ENCODE measurements around the gene CRABP2.
A peak's percentile ranks its signal among the peaks of the same experiment; 100 is the strongest.

CRABP2 gene

DNA sequence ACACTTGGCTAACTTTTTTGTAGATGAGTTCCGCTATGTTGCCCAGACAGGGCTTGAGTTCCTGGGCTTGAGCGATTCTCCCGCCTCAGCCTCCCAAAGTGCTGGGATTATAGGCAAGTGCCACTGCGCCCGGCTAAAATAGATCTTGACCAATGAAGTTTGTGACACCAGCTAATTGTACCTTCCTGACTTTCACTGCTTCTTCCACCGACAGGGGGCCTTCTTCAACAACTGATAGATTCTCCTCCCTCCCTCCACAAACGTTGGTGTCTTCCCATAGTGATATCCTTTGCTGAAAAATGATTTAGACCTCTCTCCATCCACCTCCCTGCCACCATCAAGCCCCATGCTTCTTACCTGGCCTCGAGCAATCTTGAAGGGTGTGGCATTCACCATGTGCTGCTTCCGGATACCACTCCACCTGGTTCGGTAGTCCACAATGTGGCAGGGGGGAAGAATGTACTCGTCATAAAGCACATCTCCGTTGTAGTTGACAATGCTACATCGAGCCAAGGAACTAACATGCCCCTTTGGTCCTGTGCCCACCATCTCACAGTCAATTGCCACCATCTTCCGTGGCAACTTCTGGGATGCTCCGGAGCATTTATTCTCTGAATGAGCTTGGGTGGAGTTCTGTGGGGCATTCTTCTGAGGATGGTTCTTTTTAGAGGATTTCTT is 21.3 kb upstream of the CRABP2 start:
- peak overlapping the region; percentile 56; the same call in 1 of the 2 replicates for H3K27ac ChIP-seq (ENCODE audit: low read length)
- H2AFZ ChIP-seq (ENCODE audit: low read length) = no peak overlapping the region
- DNase-seq = peak; percentile 84
- peaks cover 16% of the 10 kb centered on the region for H3K4me1 ChIP-seq (ENCODE audit: low read length)
- H3F3A ChIP-seq (ENCODE audit: insufficient read depth, low read length) = peaks cover 32% of the 10 kb centered on the region
- H3K4me3 ChIP-seq (ENCODE audit: low read length) = peak overlapping the region; percentile 95
- no peak for TF ChIP-seq EZH2phosphoT487 (IDR thresholded peaks at IDR 0.05; ENCODE audit: low read length)
- TF ChIP-seq EZH2 (optimal IDR thresholded peaks at IDR 0.05; ENCODE audit: low read depth, low read length) = no peak
- TF ChIP-seq, protein P1, sequence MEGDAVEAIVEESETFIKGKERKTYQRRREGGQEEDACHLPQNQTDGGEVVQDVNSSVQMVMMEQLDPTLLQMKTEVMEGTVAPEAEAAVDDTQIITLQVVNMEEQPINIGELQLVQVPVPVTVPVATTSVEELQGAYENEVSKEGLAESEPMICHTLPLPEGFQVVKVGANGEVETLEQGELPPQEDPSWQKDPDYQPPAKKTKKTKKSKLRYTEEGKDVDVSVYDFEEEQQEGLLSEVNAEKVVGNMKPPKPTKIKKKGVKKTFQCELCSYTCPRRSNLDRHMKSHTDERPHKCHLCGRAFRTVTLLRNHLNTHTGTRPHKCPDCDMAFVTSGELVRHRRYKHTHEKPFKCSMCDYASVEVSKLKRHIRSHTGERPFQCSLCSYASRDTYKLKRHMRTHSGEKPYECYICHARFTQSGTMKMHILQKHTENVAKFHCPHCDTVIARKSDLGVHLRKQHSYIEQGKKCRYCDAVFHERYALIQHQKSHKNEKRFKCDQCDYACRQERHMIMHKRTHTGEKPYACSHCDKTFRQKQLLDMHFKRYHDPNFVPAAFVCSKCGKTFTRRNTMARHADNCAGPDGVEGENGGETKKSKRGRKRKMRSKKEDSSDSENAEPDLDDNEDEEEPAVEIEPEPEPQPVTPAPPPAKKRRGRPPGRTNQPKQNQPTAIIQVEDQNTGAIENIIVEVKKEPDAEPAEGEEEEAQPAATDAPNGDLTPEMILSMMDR (IDR thresholded peaks at IDR 0.05; ENCODE audit: low read length) = peak; percentile 89
- H3K27me3 ChIP-seq (replicated peaks; ENCODE audit: insufficient read depth, low read length) = no peaks in the 10 kb centered on the region
- peaks cover 77% of the 10 kb centered on the region for H3K79me2 ChIP-seq (ENCODE audit: low read length)
- H3K9me3 ChIP-seq (replicated peaks; ENCODE audit: insufficient read depth, low read length) = no peaks in the 10 kb centered on the region
- H3K36me3 ChIP-seq (replicated peaks; ENCODE audit: insufficient read depth, low read length) = peaks cover 19% of the 10 kb centered on the region
- H3K9me2 ChIP-seq (replicated peaks; ENCODE audit: insufficient read depth, low read length) = no peaks in the 10 kb centered on the region
- H3K9ac ChIP-seq (ENCODE audit: low read length) = peak overlapping the region; percentile 85; the same call in 1 of the 2 replicates
- peak overlapping the region; percentile 97 for H3K4me2 ChIP-seq (ENCODE audit: low read depth, low read length)
- H4K20me1 ChIP-seq (ENCODE audit: insufficient read depth, low read length) = peaks cover 21% of the 10 kb centered on the region

DNA sequence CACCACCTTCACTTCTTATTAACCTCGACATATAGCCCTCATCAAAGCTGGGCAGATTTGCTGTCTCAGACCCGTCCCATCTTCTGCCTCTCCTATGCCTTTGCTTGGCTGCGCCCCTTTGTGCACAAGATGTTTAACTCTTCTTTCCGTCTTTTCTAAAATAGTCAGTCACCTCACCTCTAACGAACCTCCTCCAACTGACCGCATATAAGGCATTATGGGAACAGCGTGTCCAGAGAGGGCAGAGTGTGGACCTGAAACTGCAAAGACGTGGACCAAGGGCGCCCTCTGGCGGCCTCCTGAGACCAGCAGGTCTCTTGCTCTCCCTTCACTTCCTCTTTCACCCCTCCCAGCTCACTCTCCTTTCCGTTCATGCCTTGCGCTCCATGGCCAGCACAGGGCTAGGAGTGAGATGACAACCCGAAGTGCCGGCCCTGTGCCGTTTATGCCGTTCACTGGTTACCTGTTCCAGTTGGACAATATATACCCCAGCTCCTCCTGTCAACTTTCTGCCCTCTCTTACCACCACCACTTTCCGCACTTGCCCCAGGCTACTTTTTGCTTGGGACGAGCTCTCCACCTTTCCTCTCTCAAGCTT is 20.4 kb upstream of the CRABP2 start:
- Histone ChIP-seq H3F3A (ENCODE audit: insufficient read depth, low read length) (peaks cover 33% of the 10 kb centered on the region), H3K27ac (ENCODE audit: low read length) (peak overlapping the region; percentile 56; the same call in 1 of the 2 replicates), H3K9ac (ENCODE audit: low read length) (peak overlapping the region; percentile 85; the same call in 1 of the 2 replicates), H3K9me3 (replicated peaks; ENCODE audit: insufficient read depth, low read length) (no peaks in the 10 kb centered on the region), H3K79me2 (ENCODE audit: low read length) (peaks cover 86% of the 10 kb centered on the region), H2AFZ (ENCODE audit: low read length) (no peak overlapping the region), H3K4me1 (ENCODE audit: low read length) (peaks cover 16% of the 10 kb centered on the region), H3K9me2 (replicated peaks; ENCODE audit: insufficient read depth, low read length) (no peaks in the 10 kb centered on the region), H3K27me3 (replicated peaks; ENCODE audit: insufficient read depth, low read length) (no peaks in the 10 kb centered on the region), H3K4me3 (ENCODE audit: low read length) (peak overlapping the region; percentile 95), H4K20me1 (ENCODE audit: insufficient read depth, low read length) (peaks cover 21% of the 10 kb centered on the region), H3K36me3 (replicated peaks; ENCODE audit: insufficient read depth, low read length) (peaks cover 23% of the 10 kb centered on the region), H3K4me2 (ENCODE audit: low read depth, low read length) (peak overlapping the region; percentile 97)
- TF ChIP-seq EZH2 (optimal IDR thresholded peaks at IDR 0.05; ENCODE audit: low read depth, low read length) = no peak
- TF ChIP-seq, protein P1 (IDR thresholded peaks at IDR 0.05; ENCODE audit: low read length) = peak; percentile 99
- DNase-seq = peak; percentile 89

DNA sequence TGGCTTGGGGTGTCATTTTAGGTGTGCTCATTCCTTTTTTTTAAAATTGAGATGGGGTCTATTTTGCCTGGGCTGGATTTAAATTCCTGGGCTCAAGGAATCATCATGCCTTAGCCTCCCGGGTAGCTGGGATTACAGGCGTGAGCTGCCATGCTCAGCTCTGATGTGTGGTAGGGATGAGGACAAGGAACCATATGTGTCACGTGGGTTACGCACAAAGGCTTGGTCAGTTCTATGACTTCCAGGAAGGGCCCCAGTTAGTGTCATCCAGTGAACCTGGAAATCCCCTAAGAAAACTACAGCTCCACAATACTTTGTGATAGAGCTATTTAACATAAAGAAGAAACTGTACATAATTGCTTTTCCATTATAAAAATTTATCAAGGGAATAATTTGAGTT is 16.2 kb upstream of the CRABP2 start:
- no peak overlapping the region for H3K9ac ChIP-seq (ENCODE audit: low read length)
- H3K9me3 ChIP-seq (replicated peaks; ENCODE audit: insufficient read depth, low read length) = no peaks in the 10 kb centered on the region
- peaks cover 8% of the 10 kb centered on the region for H3K4me1 ChIP-seq (ENCODE audit: low read length)
- no peak for DNase-seq
- peaks cover 21% of the 10 kb centered on the region for H4K20me1 ChIP-seq (ENCODE audit: insufficient read depth, low read length)
- no peak overlapping the region for H3K4me2 ChIP-seq (ENCODE audit: low read depth, low read length)
- H2AFZ ChIP-seq (ENCODE audit: low read length) = no peak overlapping the region
- H3F3A ChIP-seq (ENCODE audit: insufficient read depth, low read length) = peaks cover 21% of the 10 kb centered on the region
- peaks cover 53% of the 10 kb centered on the region for H3K79me2 ChIP-seq (ENCODE audit: low read length)
- H3K9me2 ChIP-seq (replicated peaks; ENCODE audit: insufficient read depth, low read length) = no peaks in the 10 kb centered on the region
- no peak overlapping the region for H3K4me3 ChIP-seq (ENCODE audit: low read length)
- no peak overlapping the region for H3K27ac ChIP-seq (ENCODE audit: low read length)
- TF ChIP-seq, protein P1 (IDR thresholded peaks at IDR 0.05; ENCODE audit: low read length) = no peak
- no peak for TF ChIP-seq EZH2phosphoT487 (IDR thresholded peaks at IDR 0.05; ENCODE audit: low read length)
- no peak for TF ChIP-seq EZH2 (optimal IDR thresholded peaks at IDR 0.05; ENCODE audit: low read depth, low read length)
- H3K36me3 ChIP-seq (replicated peaks; ENCODE audit: insufficient read depth, low read length) = peaks cover 24% of the 10 kb centered on the region
- H3K27me3 ChIP-seq (replicated peaks; ENCODE audit: insufficient read depth, low read length) = no peaks in the 10 kb centered on the region

Data from MM.1S (cell line).